Duodenal mucosa (tissue), 2 donors: Measurements from ENCODE around the gene TUBA1A.

Experiments used
- H3K27ac ChIP-seq: one replicate; pipeline ENCODE4 v1.7.0; 2013; ENCODE audit warnings: low read depth, low read length
- H3K27me3 ChIP-seq, 2 donors: one replicate each; pipeline ENCODE4 v1.7.0; 2013; ENCODE audit warnings: low read length in 2 of 2, control low read depth in 1 of 2; ENCODE audit not compliant: insufficient read depth in 2 of 2, control insufficient read depth in 1 of 2
- H3K36me3 ChIP-seq, 2 donors: one replicate each; pipeline ENCODE4 v1.7.0; 2013; ENCODE audit warnings: low read length in 2 of 2, control low read depth in 1 of 2; ENCODE audit not compliant: insufficient read depth in 2 of 2, control insufficient read depth in 1 of 2
- H3K4me1 ChIP-seq, 2 donors: one replicate each; pipeline ENCODE4 v1.7.0; 2013; ENCODE audit warnings: low read length in 2 of 2, control low read depth in 1 of 2; ENCODE audit not compliant: insufficient read depth in 2 of 2, control insufficient read depth in 1 of 2
- H3K4me3 ChIP-seq, 2 donors: one replicate each; pipeline ENCODE4 v1.7.0; 2013; ENCODE audit warnings: low read length in 2 of 2, low read depth in 1 of 2
- H3K9ac ChIP-seq, 2 donors: one replicate each; pipeline ENCODE4 v1.7.0; 2013; ENCODE audit warnings: low read length in 2 of 2, low read depth in 1 of 2
- H3K9me3 ChIP-seq, 2 donors: one replicate each; pipeline ENCODE4 v1.7.0; 2013; ENCODE audit warnings: low read length in 2 of 2, control low read depth in 1 of 2; ENCODE audit not compliant: control insufficient read depth in 1 of 2

Gene TUBA1A

DNA sequence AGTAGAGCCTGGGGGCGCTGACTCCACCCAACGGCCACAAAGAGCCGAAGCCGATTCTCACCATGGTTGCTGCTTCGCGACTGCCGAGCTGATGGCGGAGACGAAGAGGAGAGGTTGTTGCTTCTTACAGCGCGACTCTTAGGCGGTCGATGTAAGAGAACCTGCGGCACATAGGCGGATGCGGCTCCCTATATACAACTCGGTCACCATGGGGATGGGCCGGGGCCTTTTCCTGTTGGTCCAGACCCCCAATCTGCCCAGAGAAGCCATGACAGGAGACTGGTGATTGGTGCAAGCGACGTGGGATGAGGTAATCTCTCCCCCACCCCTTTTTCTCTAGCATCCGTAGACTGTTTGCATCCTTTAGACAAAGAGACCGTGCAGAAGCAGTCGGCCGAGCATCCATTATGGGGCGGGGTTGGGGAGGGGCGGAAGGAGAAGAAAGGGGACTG, at the start of gene TUBA1A:
Gene TUBA1A, minus strand, starts transcription at position 165 of the 452 bp plus-strand sequence. Its CDS starts 101 bp downstream, at position 64.
- H3K9ac ChIP-seq: peak within 1 kb of the TSS; percentile 72 to 90
- H3K4me3 ChIP-seq: peak within 1 kb of the TSS; percentile 76 to 82
- no peaks in the 10 kb centered on the region for H3K27me3 ChIP-seq
- H3K36me3 ChIP-seq: no peaks in the 10 kb centered on the region
- peak within 1 kb of the TSS; percentile 93 for H3K27ac ChIP-seq
- peaks cover 4 to 7% of the 10 kb centered on the region in 2 donors for H3K4me1 ChIP-seq
- no peaks in the 10 kb centered on the region for H3K9me3 ChIP-seq

GRCh38 chr12:49236423-49236822, 47.5 kb upstream of the TUBA1A start:
- H3K4me3 ChIP-seq: no peak overlapping the region
- no peaks in the 10 kb centered on the region for H3K27me3 ChIP-seq
- H3K9ac ChIP-seq: no peak overlapping the region
- peaks cover 7 to 22% of the 10 kb centered on the region in 2 donors for H3K4me1 ChIP-seq
- no peaks in the 10 kb centered on the region for H3K36me3 ChIP-seq
- no peaks in the 10 kb centered on the region for H3K9me3 ChIP-seq
- no peak overlapping the region for H3K27ac ChIP-seq

- no peaks in the 10 kb centered on the region for H3K9me3 ChIP-seq
- H3K27me3 ChIP-seq: no peaks in the 10 kb centered on the region
- H3K4me1 ChIP-seq: peaks cover 7 to 27% of the 10 kb centered on the region in 2 donors
- H3K9ac ChIP-seq: peak overlapping the region; percentile 60 to 64
- peak overlapping the region; percentile 70 for H3K4me3 ChIP-seq
- H3K36me3 ChIP-seq: no peaks in the 10 kb centered on the region
- peak overlapping the region; percentile 91 for H3K27ac ChIP-seq
Measured at GRCh38 chr12:49233842-49234526, 45.1 kb upstream of the TUBA1A start.

- H3K4me1 ChIP-seq: peaks cover 7 to 27% of the 10 kb centered on the region in 2 donors
- H3K9me3 ChIP-seq: no peaks in the 10 kb centered on the region
- peak overlapping the region; percentile 53 for H3K27ac ChIP-seq
- H3K36me3 ChIP-seq: no peaks in the 10 kb centered on the region
- peak overlapping the region; percentile 40 to 70 for H3K4me3 ChIP-seq
- H3K27me3 ChIP-seq: no peaks in the 10 kb centered on the region
- H3K9ac ChIP-seq: peak overlapping the region in 1 of 2 donors; percentile 22
Measured at GRCh38 chr12:49232940-49233841, 44.3 kb upstream of the TUBA1A start.

DNA sequence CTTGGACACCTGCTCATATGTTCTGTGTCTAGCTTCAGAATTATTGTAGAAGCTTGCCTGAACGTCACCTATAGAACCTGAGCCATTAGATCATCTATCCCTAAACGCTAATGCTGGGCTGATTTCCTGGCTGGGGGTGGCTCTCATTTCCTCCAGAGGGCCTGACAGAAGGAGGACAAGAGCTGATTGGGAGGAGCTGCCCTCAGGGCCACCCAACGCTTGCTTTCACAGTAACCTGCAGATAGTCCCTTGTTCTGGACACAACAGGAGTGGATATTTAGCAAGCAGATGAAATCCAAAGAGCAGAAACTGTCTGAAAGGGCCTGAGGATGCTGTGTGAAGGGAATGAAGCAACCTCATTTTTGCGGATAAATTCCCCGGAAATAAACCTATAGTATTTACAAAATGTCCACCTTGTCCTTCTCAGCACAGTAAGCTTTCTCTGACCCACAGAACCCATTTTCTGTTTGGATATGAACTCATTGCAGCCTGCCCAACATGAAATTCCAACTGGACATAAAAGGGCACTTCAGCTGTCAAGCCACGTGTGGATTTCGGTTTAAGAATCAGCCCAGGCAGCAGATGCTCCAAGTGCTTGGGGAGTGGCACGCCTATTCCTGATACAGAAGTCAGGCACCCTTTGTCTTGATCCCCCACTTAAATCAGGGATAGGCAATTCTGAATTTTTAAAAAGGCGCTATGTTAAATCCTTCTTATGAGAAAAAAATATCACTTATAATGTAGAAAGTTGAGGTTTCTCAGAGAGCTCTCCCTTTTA, 43.2 kb upstream of the TUBA1A start:
- Histone ChIP-seq H3K9ac (no peak overlapping the region), H3K4me3 (no peak overlapping the region), H3K4me1 (peaks cover 7 to 27% of the 10 kb centered on the region in 2 donors), H3K27ac (no peak overlapping the region), H3K36me3 (no peaks in the 10 kb centered on the region), H3K27me3 (no peaks in the 10 kb centered on the region), H3K9me3 (no peaks in the 10 kb centered on the region)

- H3K4me3 ChIP-seq: no peak overlapping the region
- peaks cover 7 to 27% of the 10 kb centered on the region in 2 donors for H3K4me1 ChIP-seq
- no peaks in the 10 kb centered on the region for H3K27me3 ChIP-seq
- no peaks in the 10 kb centered on the region for H3K9me3 ChIP-seq
- peak overlapping the region in 1 of 2 donors; percentile 11 for H3K9ac ChIP-seq
- H3K36me3 ChIP-seq: no peaks in the 10 kb centered on the region
- no peak overlapping the region for H3K27ac ChIP-seq
Measured at GRCh38 chr12:49230805-49231194, 41.9 kb upstream of the TUBA1A start.

DNA sequence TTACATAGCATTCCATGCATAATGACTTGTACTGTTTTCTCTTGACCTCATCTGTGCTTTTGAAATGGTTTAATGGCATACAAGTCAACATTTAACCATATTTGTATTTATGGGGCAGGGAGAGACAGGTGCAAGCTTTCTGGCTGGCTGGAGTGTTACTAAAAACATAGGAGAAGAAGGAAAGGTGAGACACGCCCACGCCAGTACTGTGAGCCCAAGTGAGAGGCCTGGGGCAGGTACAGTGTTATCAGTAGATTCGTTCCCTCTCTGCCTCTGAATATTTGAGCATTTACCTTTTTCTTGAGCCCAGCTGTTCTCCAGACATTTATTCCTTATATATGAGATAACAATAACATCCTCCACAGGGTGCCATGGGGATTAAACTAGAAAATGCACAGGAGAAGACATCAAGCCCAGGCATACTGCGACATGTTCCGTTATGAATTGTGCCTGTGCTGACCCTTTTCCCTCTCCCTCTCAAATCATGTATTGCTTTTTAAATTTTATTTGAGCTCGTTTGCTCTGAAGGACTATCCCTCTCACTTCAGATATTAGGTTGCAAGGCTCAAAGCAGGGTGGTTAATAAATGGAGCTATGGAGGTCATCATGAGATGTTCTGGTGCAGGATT, 41.4 kb upstream of the TUBA1A start:
- Histone ChIP-seq H3K9me3 (no peaks in the 10 kb centered on the region), H3K27me3 (no peaks in the 10 kb centered on the region), H3K36me3 (no peaks in the 10 kb centered on the region), H3K27ac (no peak overlapping the region), H3K9ac (peak overlapping the region in 1 of 2 donors; percentile 11), H3K4me3 (no peak overlapping the region), H3K4me1 (peaks cover 7 to 27% of the 10 kb centered on the region in 2 donors)

DNA sequence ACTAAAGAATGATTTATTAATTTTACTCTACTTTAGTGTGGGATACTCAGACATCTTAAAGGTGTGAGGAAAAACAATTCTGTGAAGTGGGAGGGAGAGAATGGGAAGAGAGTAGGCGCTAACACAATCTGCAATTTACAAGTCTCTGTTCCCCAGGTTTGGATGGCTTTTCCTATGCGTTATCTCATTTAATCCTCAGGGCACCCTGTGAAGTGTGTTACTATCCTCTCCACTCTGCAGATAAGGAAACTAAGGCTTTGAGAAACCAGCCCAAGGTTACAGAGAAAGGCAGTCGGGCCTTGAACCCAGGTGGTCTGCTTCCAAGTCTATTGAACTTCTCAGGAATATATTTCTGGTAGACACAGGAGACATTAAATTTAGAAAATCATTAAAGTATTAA, 39.8 kb upstream of the TUBA1A start:
- Histone ChIP-seq H3K4me3 (no peak overlapping the region), H3K27me3 (no peaks in the 10 kb centered on the region), H3K27ac (no peak overlapping the region), H3K9me3 (no peaks in the 10 kb centered on the region), H3K4me1 (peaks cover under 1 to 21% of the 10 kb centered on the region in 2 donors), H3K9ac (no peak overlapping the region), H3K36me3 (no peaks in the 10 kb centered on the region)

GRCh38 chr12:49227713-49228112, 38.8 kb upstream of the TUBA1A start:
- no peaks in the 10 kb centered on the region for H3K9me3 ChIP-seq
- H3K27ac ChIP-seq: no peak overlapping the region
- no peak overlapping the region for H3K9ac ChIP-seq
- no peak overlapping the region for H3K4me3 ChIP-seq
- H3K27me3 ChIP-seq: no peaks in the 10 kb centered on the region
- peaks cover 0 to 12% of the 10 kb centered on the region in 2 donors for H3K4me1 ChIP-seq
- H3K36me3 ChIP-seq: no peaks in the 10 kb centered on the region
